ENCODE measurements around the gene PLPPR1. TPM values are rescaled to one million over a fixed set of nuclear protein-coding genes. Genes with fewer than 3 reads are reported as not detected.

The PLPPR1 gene
- total RNA-seq, 4 donors from 2014 or later: 0.47 to 0.57 TPM; not detected in 2

DNA sequence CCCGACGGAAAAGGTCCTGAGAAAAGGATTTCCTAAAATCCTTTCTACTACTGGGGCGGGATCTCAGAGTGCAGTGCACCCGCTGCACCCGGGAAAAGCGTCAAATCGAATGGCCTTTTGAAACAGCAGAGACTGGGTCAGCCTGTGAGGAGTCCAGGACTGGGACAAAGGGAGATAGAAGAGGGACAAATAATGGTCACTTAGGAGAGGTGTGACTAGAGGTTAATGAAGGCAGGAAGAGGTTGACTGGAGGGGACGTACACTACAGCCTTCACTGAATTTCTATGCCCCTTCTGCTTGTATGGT, 1.5 kb downstream of the PLPPR1 start:
- 16 to 27% methylated on average over 4 to 7 of the region's 8 CpGs for WGBS, 2 donors

DNA sequence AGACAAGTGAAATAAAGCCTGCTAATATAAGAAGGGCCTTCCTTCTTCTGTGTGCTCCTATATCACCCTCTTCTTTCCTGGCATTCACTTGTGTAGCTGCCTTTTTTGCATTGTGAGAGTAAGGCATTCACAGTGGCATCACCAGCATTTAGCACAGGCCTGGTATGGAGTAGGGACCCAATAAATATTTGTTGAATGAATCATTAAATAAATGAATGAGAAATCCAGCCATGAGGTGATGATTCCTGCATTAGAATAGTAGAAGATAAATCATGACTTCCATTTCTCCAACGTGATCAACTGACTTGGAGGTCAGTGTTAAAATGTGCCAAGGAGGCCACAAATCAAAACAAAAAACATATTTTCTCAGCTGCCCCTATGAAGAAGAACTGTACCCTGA, 3.9 kb downstream of the PLPPR1 start:
- no peak for DNase-seq
- intact Hi-C loops (cut with DNase I): no loop called here
- WGBS, 2 donors: 14 to 50% methylated on average over 1 of the region's 1 CpG

More for the DNA sequence above, 1.5 kb downstream of the PLPPR1 start:
- H3K9me3 ChIP-seq: no peaks in the 10 kb centered on the region
- H3K36me3 ChIP-seq: no peaks in the 10 kb centered on the region
- H3K4me1 ChIP-seq: peaks cover 0 to 20% (median 5%) of the 10 kb centered on the region in 3 donors
- no peak overlapping the region for H3K27ac ChIP-seq
- H3K27me3 ChIP-seq: peaks cover 4 to 62% (median 7%) of the 10 kb centered on the region in 4 donors
- no peak overlapping the region for H3K4me3 ChIP-seq
- intact Hi-C loops (cut with DNase I): no loop called here
- DNase-seq: no peak
- TF ChIP-seq POLR2A (IDR thresholded peaks at IDR 0.05): no peak
- TF ChIP-seq, protein P1, sequence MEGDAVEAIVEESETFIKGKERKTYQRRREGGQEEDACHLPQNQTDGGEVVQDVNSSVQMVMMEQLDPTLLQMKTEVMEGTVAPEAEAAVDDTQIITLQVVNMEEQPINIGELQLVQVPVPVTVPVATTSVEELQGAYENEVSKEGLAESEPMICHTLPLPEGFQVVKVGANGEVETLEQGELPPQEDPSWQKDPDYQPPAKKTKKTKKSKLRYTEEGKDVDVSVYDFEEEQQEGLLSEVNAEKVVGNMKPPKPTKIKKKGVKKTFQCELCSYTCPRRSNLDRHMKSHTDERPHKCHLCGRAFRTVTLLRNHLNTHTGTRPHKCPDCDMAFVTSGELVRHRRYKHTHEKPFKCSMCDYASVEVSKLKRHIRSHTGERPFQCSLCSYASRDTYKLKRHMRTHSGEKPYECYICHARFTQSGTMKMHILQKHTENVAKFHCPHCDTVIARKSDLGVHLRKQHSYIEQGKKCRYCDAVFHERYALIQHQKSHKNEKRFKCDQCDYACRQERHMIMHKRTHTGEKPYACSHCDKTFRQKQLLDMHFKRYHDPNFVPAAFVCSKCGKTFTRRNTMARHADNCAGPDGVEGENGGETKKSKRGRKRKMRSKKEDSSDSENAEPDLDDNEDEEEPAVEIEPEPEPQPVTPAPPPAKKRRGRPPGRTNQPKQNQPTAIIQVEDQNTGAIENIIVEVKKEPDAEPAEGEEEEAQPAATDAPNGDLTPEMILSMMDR (IDR thresholded peaks at IDR 0.05): no peak

DNA sequence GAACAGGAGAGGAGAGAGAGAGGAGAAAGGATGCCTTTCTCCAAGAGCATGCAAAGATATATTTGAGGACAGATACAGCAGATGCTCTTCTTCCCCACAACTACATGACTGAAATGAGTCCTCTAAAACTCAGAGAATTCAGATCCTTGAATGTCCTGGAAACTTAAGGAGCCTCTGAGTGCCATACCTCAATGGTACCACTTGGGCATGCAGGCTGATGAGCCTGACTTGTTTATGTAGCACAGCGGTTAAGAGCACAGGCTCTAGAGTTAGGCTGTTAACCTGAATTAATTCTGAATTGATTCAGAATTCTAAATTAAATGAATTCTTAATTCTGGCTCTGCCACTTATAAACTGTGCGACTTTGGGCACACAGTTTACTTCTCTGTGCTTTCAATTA, 5.7 kb downstream of the PLPPR1 start:
- Histone ChIP-seq H3K27ac (no peak overlapping the region), H3K36me3 (no peaks in the 10 kb centered on the region), H3K27me3 (peaks cover 0 to 29% (median 5%) of the 10 kb centered on the region in 4 donors), H3K4me1 (peaks cover 0 to 7% (median 0%) of the 10 kb centered on the region in 3 donors), H3K4me3 (no peak overlapping the region), H3K9me3 (no peaks in the 10 kb centered on the region)
- WGBS, 2 donors: 57% methylated on average over 2 of the region's 2 CpGs
- intact Hi-C loops (cut with DNase I): no loop called here
- no peak for DNase-seq
- TF ChIP-seq, protein P1 (IDR thresholded peaks at IDR 0.05): no peak
- TF ChIP-seq POLR2A (IDR thresholded peaks at IDR 0.05): no peak

More for the DNA sequence above, 3.9 kb downstream of the PLPPR1 start:
- TF ChIP-seq POLR2A (IDR thresholded peaks at IDR 0.05): no peak
- TF ChIP-seq, protein P1 (IDR thresholded peaks at IDR 0.05): no peak
- Histone ChIP-seq H3K4me3 (no peak overlapping the region), H3K27me3 (peaks cover 4 to 47% (median 7%) of the 10 kb centered on the region in 4 donors), H3K36me3 (no peaks in the 10 kb centered on the region), H3K27ac (no peak overlapping the region), H3K9me3 (no peaks in the 10 kb centered on the region), H3K4me1 (peaks cover 0 to 20% (median 5%) of the 10 kb centered on the region in 3 donors)

DNA sequence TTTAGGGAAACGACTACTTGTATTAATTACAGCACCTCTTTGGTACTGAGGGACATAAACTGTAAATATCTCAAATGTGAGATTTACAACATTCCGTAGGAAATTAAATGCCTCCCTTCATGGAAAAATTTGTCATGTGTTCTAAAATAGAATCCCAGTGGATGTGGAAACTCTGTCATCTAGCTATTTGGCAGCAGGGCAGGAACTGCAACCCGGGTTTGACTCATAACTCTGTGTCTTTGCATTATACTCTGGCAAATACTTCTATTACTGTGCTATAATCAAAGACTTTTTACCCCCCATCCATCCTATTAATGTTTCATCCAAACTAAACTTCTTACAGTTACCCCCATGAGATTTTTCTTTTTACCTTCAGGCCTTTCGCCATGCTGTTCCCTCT, 6.6 kb downstream of the PLPPR1 start:
- no peak for DNase-seq
- no peak overlapping the region for H3K4me3 ChIP-seq
- H3K27me3 ChIP-seq: peaks cover 0 to 20% (median under 1%) of the 10 kb centered on the region in 4 donors
- TF ChIP-seq, protein P1 (IDR thresholded peaks at IDR 0.05): no peak
- TF ChIP-seq POLR2A (IDR thresholded peaks at IDR 0.05): no peak
- no peaks in the 10 kb centered on the region for H3K4me1 ChIP-seq
- intact Hi-C loops (cut with DNase I): no loop called here
- 67 to 71% methylated on average over 4 of the region's 4 CpGs for WGBS, 2 donors
- no peaks in the 10 kb centered on the region for H3K9me3 ChIP-seq
- no peaks in the 10 kb centered on the region for H3K36me3 ChIP-seq
- H3K27ac ChIP-seq: no peak overlapping the region

DNA sequence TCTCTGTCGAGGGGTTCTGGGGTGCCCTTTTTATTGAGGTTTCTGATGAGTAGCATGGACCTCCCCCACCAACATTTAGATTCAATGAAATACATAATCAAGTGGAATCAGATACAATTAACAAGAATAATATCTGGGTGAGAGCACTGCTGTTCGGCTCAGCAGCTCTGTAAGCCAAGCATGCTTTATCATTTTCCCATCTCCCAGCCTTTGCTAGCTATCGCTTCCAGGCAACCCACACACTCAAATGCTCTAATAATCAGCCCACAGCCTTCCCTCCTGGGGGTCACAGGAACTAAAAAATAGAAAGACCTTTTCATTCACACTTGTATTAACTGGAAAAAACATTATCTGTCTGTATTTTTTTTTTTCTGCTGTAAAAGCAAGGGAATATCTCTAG, 8.9 kb downstream of the PLPPR1 start:
- H3K27me3 ChIP-seq: no peaks in the 10 kb centered on the region
- H3K4me3 ChIP-seq: no peak overlapping the region
- no peaks in the 10 kb centered on the region for H3K9me3 ChIP-seq
- DNase-seq: no peak
- H3K4me1 ChIP-seq: no peaks in the 10 kb centered on the region
- 60 to 61% methylated on average over 3 of the region's 3 CpGs for WGBS, 2 donors
- intact Hi-C loops (cut with DNase I): no loop called here
- TF ChIP-seq, protein P1 (IDR thresholded peaks at IDR 0.05): no peak
- no peak for TF ChIP-seq POLR2A (IDR thresholded peaks at IDR 0.05)
- no peaks in the 10 kb centered on the region for H3K36me3 ChIP-seq
- H3K27ac ChIP-seq: no peak overlapping the region
